Hepatocyte (in vitro differentiated cells): ENCODE data around the gene SLC38A9. TPM values are rescaled to one million over a fixed set of nuclear protein-coding genes. Genes with fewer than 3 reads are reported as not detected.

ENCODE experiments used
- DNase-seq: peaks from one replicate; pipeline ENCODE4 v3.0.0-alpha.2; 2016; ENCODE audit warnings: low spot score
- H2AFZ ChIP-seq: fragments of 200-600 bp; sonication (generic); 2 replicates; pipeline ENCODE4 v1.6.0; 2016; ENCODE audit warnings: antibody characterized with exemption, mild to moderate bottlenecking
- H3K27ac ChIP-seq: fragments of 200-600 bp; sonication (generic); 2 replicates; pipeline ENCODE4 v1.5.1; 2016; ENCODE audit warnings: mild to moderate bottlenecking
- H3K27me3 ChIP-seq: fragments of 200-600 bp; sonication (generic); 2 replicates; pipeline ENCODE4 v1.6.1; 2016
- H3K36me3 ChIP-seq: fragments of 200-600 bp; sonication (generic); replicated peaks from 2 replicates; pipeline ENCODE4 v1.5.1; 2016; ENCODE audit warnings: low read depth; ENCODE audit not compliant: insufficient read depth
- H3K4me1 ChIP-seq: fragments of 200-600 bp; sonication (generic); 2 replicates; pipeline ENCODE4 v1.5.1; 2016; ENCODE audit warnings: mild to moderate bottlenecking, moderate library complexity; ENCODE audit not compliant: insufficient read depth
- H3K4me2 ChIP-seq: fragments of 200-600 bp; sonication (generic); 2 replicates; pipeline ENCODE4 v1.6.0; 2016
- H3K4me3 ChIP-seq: fragments of 200-600 bp; sonication (generic); 2 replicates; pipeline ENCODE4 v1.5.1; 2016; ENCODE audit warnings: mild to moderate bottlenecking
- H3K79me2 ChIP-seq: fragments of 200-600 bp; sonication (generic); 2 replicates; pipeline ENCODE4 v1.6.0; 2017; ENCODE audit warnings: mild to moderate bottlenecking
- H3K9me2 ChIP-seq: fragments of 200-600 bp; sonication (generic); replicated peaks from 2 replicates; pipeline ENCODE4 v1.6.0; 2017; ENCODE audit warnings: mild to moderate bottlenecking; ENCODE audit not compliant: insufficient read depth
- H3K9me3 ChIP-seq: fragments of 200-600 bp; sonication (generic); 2 replicates; pipeline ENCODE4 v1.5.1; 2016; ENCODE audit warnings: low read depth, mild to moderate bottlenecking
- H4K20me1 ChIP-seq: fragments of 200-600 bp; sonication (generic); 2 replicates; pipeline ENCODE4 v1.6.0; 2016; ENCODE audit warnings: mild to moderate bottlenecking; ENCODE audit not compliant: insufficient read depth, poor library complexity, severe bottlenecking
- CTCF ChIP-seq: fragments of 200-600 bp; sonication (generic); IDR thresholded peaks from 2 replicates; pipeline ENCODE4 v1.5.1; 2016; ENCODE audit warnings: antibody characterized with exemption, mild to moderate bottlenecking; ENCODE audit not compliant: poor library complexity
- EZH2 ChIP-seq: fragments of 200-600 bp; sonication (generic); IDR thresholded peaks from 2 replicates; pipeline ENCODE4 v1.6.1; 2016; ENCODE audit warnings: antibody characterized with exemption, mild to moderate bottlenecking, borderline replicate concordance
- EZH2phosphoT487 ChIP-seq: fragments of 200-600 bp; sonication (generic); IDR thresholded peaks from one replicate; pipeline ENCODE4 v1.6.1; 2018; ENCODE audit warnings: antibody characterized with exemption, mild to moderate bottlenecking, low read depth, moderate library complexity; ENCODE audit not compliant: unreplicated experiment, severe bottlenecking
- WGBS: methylation state at CpG from one replicate; pipeline ENCODE4 v1.1.6; 2016; ENCODE audit warnings: low lambda C conversion rate; ENCODE audit errors: missing lambda C conversion rate; 5-methylcytosine and 5-hydroxymethylcytosine counted together
- polyA plus RNA-seq: library from polyadenylated mRNA; unstranded; fragments of >200 nt; fragmentation: Nextera tagmentation; extraction: Ambion mirVana; gene quantifications from 2 replicates; pipeline ENCODE4 v1.2.1, GENCODE V29; 2016
- total RNA-seq: library from RNA; depleted of rRNA; stranded (reverse); fragments of >200 nt; gene quantifications from 2 replicates; pipeline ENCODE4 v1.2.3, GENCODE V29; 2014

SLC38A9 gene
- total and polyA plus RNA-seq, 2 experiments from 2014 or later: 28.1 to 37.8 TPM

- DNase-seq: no peak
- Histone ChIP-seq H2AFZ (no peak overlapping the region), H3K27me3 (no peaks in the 10 kb centered on the region), H3K9me3 (no peaks in the 10 kb centered on the region), H3K4me2 (peak overlapping the region; percentile 65), H3K27ac (peak overlapping the region; percentile 93), H3K36me3 (no peaks in the 10 kb centered on the region), H3K79me2 (no peaks in the 10 kb centered on the region), H3K4me1 (peaks cover 47% of the 10 kb centered on the region), H3K9me2 (no peaks in the 10 kb centered on the region), H4K20me1 (no peaks in the 10 kb centered on the region), H3K4me3 (no peak overlapping the region)
- no peak for TF ChIP-seq CTCF
- no peak for TF ChIP-seq EZH2
- no peak for TF ChIP-seq EZH2phosphoT487
- 65% methylated on average over 3 of the region's 3 CpGs for WGBS
These were observed 112.0 kb downstream of the SLC38A9 start for GRCh38 chr5:55600086-55600485.

GRCh38 chr5:55599148-55600050 is 112.7 kb downstream of the SLC38A9 start:
- 95% methylated on average over 8 of the region's 8 CpGs for WGBS
- Histone ChIP-seq H3K4me3 (no peak overlapping the region), H2AFZ (no peak overlapping the region), H3K4me1 (peaks cover 47% of the 10 kb centered on the region), H3K9me2 (no peaks in the 10 kb centered on the region), H4K20me1 (no peaks in the 10 kb centered on the region), H3K27me3 (no peaks in the 10 kb centered on the region), H3K9me3 (no peaks in the 10 kb centered on the region), H3K79me2 (no peaks in the 10 kb centered on the region), H3K27ac (peak overlapping the region; percentile 93), H3K4me2 (peak overlapping the region; percentile 65), H3K36me3 (no peaks in the 10 kb centered on the region)
- no peak for DNase-seq
- no peak for TF ChIP-seq EZH2phosphoT487
- no peak for TF ChIP-seq EZH2
- no peak for TF ChIP-seq CTCF

- H3K27ac ChIP-seq: peak overlapping the region; percentile 75
- no peaks in the 10 kb centered on the region for H3K9me2 ChIP-seq
- no peak for TF ChIP-seq EZH2
- TF ChIP-seq EZH2phosphoT487: no peak
- no peak for TF ChIP-seq CTCF
- H3K4me1 ChIP-seq: peaks cover 37% of the 10 kb centered on the region
- no peaks in the 10 kb centered on the region for H4K20me1 ChIP-seq
- H3K27me3 ChIP-seq: no peaks in the 10 kb centered on the region
- H3K4me2 ChIP-seq: no peak overlapping the region
- H3K36me3 ChIP-seq: no peaks in the 10 kb centered on the region
- DNase-seq: peak; percentile 67
- H3K79me2 ChIP-seq: no peaks in the 10 kb centered on the region
- no peak overlapping the region for H3K4me3 ChIP-seq
- 61% methylated on average over 7 of the region's 7 CpGs for WGBS
- peak overlapping the region; percentile 11 for H2AFZ ChIP-seq
- no peaks in the 10 kb centered on the region for H3K9me3 ChIP-seq
These were observed 114.8 kb downstream of the SLC38A9 start for GRCh38 chr5:55597014-55597981.
